SU-DHL-6 (cell line): ENCODE results near the gene GJD4.

ENCODE experiments used
- CTCF ChIP-seq: fragments of 200-600 bp; sonication (generic); IDR thresholded peaks from one replicate; pipeline ENCODE4 v1.5.1; 2017; ENCODE audit warnings: antibody characterized with exemption, mild to moderate bottlenecking, low read length, moderate library complexity; ENCODE audit not compliant: insufficient read depth, poor library complexity, severe bottlenecking
- EZH2phosphoT487 ChIP-seq: fragments of 200-600 bp; sonication (generic), shearing (Covaris generic); conservative IDR thresholded peaks from 2 replicates; pipeline ENCODE4 v1.6.1; 2018; ENCODE audit warnings: mild to moderate bottlenecking, antibody characterized with exemption, low read length, moderate library complexity, mixed read lengths

DNA sequence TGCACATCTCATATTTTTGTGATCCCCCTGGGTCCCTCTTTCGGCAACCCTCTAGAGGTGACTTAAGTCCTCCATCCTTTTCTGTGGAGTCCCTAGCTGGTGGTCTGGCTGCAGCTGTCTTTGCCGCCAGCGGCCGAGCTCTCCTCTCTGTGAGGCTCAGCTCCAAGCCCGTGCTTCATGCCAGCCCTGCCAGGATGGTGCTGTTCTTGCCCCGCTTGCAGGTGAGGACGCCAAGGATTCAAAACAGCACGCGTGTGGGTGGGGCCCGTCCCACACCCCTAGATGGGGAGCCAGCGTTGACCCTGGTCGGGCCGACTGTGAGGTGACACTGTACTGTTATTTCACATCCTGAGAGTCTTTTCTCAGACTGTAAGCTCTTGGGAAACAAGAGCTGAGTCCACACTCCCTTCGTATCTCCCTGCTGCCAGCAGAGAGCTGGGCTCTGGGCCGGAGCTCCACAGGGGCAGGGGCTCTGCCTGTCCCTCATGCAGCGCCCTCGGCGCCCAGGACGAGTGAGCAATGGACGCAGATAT, 36.6 kb upstream of the GJD4 start:
- TF ChIP-seq CTCF (no peak), EZH2phosphoT487 (no peak)
